ENCODE data around the gene SPATA3.

The SPATA3 gene

GRCh38 chr2:230995821-230996220 lies at the start of gene SPATA3:
SPATA3 (plus strand) TSS chr2:230996121; CDS start chr2:230996234, 113 bp downstream.
- Histone ChIP-seq H3K4me3 (ENCODE audit: low read depth, low read length) (no peak within 1 kb of the TSS), H3K4me1 (ENCODE audit: control insufficient read depth, insufficient read depth, low read length) (no peaks in the 10 kb centered on the region), H3K9me3 (ENCODE audit: control insufficient read depth, insufficient read depth, low read depth, low read length) (no peaks in the 10 kb centered on the region), H3K36me3 (ENCODE audit: control insufficient read depth in 2 of 2, insufficient read depth in 1 of 2, low read length in 2 of 2) (no peaks in the 10 kb centered on the region), H3K27ac (ENCODE audit: extremely low read depth, low read depth, low read length) (no peak within 1 kb of the TSS)
- CTCF ChIA-PET, result interaction anchor here (0.6 to 2.1 kb wide), 3 partner anchors 9 to 417 kb away, joined by 3 to 13 read pairs (median 4); no protein-coding TSS in a partner anchor
- POLR2A ChIA-PET, result no interaction called here
- TF ChIP-seq, protein P1, sequence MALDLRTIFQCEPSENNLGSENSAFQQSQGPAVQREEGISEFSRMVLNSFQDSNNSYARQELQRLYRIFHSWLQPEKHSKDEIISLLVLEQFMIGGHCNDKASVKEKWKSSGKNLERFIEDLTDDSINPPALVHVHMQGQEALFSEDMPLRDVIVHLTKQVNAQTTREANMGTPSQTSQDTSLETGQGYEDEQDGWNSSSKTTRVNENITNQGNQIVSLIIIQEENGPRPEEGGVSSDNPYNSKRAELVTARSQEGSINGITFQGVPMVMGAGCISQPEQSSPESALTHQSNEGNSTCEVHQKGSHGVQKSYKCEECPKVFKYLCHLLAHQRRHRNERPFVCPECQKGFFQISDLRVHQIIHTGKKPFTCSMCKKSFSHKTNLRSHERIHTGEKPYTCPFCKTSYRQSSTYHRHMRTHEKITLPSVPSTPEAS (tag by site-specific recombination; IDR thresholded peaks at IDR 0.05), result no peak
- TF ChIP-seq ZNF707 (tag by site-specific recombination; IDR thresholded peaks at IDR 0.05) (no peak), ZNF266 (tag by site-specific recombination; IDR thresholded peaks at IDR 0.05; ENCODE audit: low read depth) (no peak), ZFP37 (tag by site-specific recombination; IDR thresholded peaks at IDR 0.05) (no peak), FEZF1 (tag by site-specific recombination; IDR thresholded peaks at IDR 0.05) (no peak), ZNF777 (tag by site-specific recombination; IDR thresholded peaks at IDR 0.05; ENCODE audit: borderline replicate concordance) (no peak), GLIS1 (tag by site-specific recombination; IDR thresholded peaks at IDR 0.05) (no peak), ZNF426 (tag by site-specific recombination; IDR thresholded peaks at IDR 0.05) (no peak)

DNA sequence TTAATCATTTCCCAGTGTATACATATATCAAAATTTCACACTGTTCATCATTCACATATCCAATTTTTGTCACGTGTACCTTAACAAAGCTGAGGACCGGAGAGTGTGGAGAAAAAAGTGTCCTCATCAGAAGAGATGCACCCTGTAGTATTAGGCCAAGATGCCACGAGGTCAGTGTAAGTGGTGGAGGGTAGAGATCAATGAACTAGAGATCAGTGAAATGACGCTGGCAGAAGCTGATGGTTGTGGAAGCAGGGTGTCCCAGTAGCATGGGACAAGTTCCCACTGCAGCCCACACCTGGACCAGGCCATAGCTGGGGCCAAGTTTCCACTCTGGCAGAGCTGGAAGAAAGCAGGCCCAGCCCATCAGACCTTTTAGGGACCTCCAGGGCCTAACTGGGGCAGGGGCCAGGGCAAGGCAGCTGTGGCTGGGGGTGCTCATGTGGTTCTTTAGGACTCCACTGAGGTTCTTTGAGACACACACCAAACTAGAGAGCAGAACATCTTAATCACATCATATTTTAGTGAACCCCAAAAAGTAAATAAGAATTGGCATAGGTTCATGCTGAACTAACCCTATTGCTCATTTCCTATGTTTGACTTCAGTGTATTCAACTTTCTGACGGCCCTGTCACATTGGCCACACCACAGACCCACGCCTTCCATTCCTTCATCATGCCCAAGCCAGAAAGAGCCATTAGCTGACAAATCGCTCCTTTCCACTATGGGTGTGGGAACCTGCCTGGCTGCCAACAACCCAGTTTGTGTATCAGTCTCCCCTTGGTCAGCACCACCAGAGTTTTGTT lies 49.3 kb upstream of the SPATA3 start:
- no peaks in the 10 kb centered on the region for H3K9me3 ChIP-seq (ENCODE audit: control insufficient read depth, insufficient read depth, low read depth, low read length)
- no peak overlapping the region for H3K4me3 ChIP-seq (ENCODE audit: low read depth, low read length)
- H3K36me3 ChIP-seq (ENCODE audit: control insufficient read depth in 2 of 2, insufficient read depth in 1 of 2, low read length in 2 of 2), result no peaks in the 10 kb centered on the region
- ChIA-PET POLR2A (no interaction called here), CTCF (interaction anchor here (1.1 kb wide), 1 partner anchor 64 kb away, joined by 6 read pairs; no protein-coding TSS in a partner anchor)
- no peak overlapping the region for H3K27ac ChIP-seq (ENCODE audit: extremely low read depth, low read depth, low read length)
- H3K4me1 ChIP-seq (ENCODE audit: control insufficient read depth, insufficient read depth, low read length), result no peaks in the 10 kb centered on the region
- TF ChIP-seq PRDM2 (tag by site-specific recombination; IDR thresholded peaks at IDR 0.05; ENCODE audit: borderline replicate concordance), result no peak
- TF ChIP-seq, protein P2, sequence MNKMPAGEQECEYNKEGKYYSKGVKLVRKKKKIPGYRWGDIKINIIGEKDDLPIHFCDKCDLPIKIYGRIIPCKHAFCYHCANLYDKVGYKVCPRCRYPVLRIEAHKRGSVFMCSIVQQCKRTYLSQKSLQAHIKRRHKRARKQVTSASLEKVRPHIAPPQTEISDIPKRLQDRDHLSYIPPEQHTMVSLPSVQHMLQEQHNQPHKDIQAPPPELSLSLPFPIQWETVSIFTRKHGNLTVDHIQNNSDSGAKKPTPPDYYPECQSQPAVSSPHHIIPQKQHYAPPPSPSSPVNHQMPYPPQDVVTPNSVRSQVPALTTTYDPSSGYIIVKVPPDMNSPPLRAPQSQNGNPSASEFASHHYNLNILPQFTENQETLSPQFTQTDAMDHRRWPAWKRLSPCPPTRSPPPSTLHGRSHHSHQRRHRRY (tag by site-specific recombination; IDR thresholded peaks at IDR 0.05), result no peak
- TF ChIP-seq ZNF791 (tag by site-specific recombination; IDR thresholded peaks at IDR 0.05), result no peak
- TF ChIP-seq BCL11B (tag by site-specific recombination; IDR thresholded peaks at IDR 0.05; ENCODE audit: low read depth), result no peak
- no peak for TF ChIP-seq ZNF48 (tag by site-specific recombination; IDR thresholded peaks at IDR 0.05)
- TF ChIP-seq PRDM1 (tag by site-specific recombination; IDR thresholded peaks at IDR 0.05), result no peak
- no peak for TF ChIP-seq ZNF391 (tag by site-specific recombination; IDR thresholded peaks at IDR 0.05; ENCODE audit: borderline replicate concordance, low read depth)
- TF ChIP-seq ZBTB6 (tag by site-specific recombination; IDR thresholded peaks at IDR 0.05), result no peak
- no peak for TF ChIP-seq FEZF1 (tag by site-specific recombination; IDR thresholded peaks at IDR 0.05)
- no peak for TF ChIP-seq ZNF138 (tag by site-specific recombination; IDR thresholded peaks at IDR 0.05; ENCODE audit: borderline replicate concordance)
- no peak for TF ChIP-seq ZNF571 (tag by site-specific recombination; IDR thresholded peaks at IDR 0.05)
- no peak for TF ChIP-seq ZSCAN18 (tag by site-specific recombination; IDR thresholded peaks at IDR 0.05)
- TF ChIP-seq ZNF174 (tag by site-specific recombination; IDR thresholded peaks at IDR 0.05), result no peak
- no peak for TF ChIP-seq ZNF639 (tag by site-specific recombination; IDR thresholded peaks at IDR 0.05)

Data from HEK293 (cell line).